Naive B cell (primary cell): Measurements from ENCODE around the gene CMTM3. TPM values are rescaled to one million over a fixed set of nuclear protein-coding genes. Genes with fewer than 3 reads are reported as not detected.
"Not testable (repeated sequence)": the region's sequence is repeated elsewhere in the genome, so short reads cannot be mapped to it uniquely, and the experiment has no call there.

Experiments
- ATAC-seq, 2 donors: fragments of 150-1000 bp; cut with Tn5 transposase; 2 replicates each; pipeline ENCODE4 v1.10.0; 2021; ENCODE audit warnings: low read depth in 2 of 2, mild to moderate bottlenecking in 2 of 2, moderate library complexity in 2 of 2
- DNase-seq: peaks from one replicate; pipeline ENCODE4 v3.0.0; 2022
- H3K27ac Mint-ChIP-seq, 6 donors: one replicate each; pipeline ENCODE4 v1.8.0; 2020 to 2022; ENCODE audit warnings: mild to moderate bottlenecking in 6 of 6, mixed read lengths in 6 of 6, moderate library complexity in 5 of 6, inconsistent platforms in 2 of 6
- H3K27me3 Mint-ChIP-seq, 3 donors: one replicate each; pipeline ENCODE4 v1.8.0; 2021 to 2022; ENCODE audit warnings: mixed read lengths in 3 of 3, mild to moderate bottlenecking in 1 of 3
- H3K36me3 Mint-ChIP-seq, 2 donors: one replicate each; pipeline ENCODE4 v1.8.0; 2020 to 2022; ENCODE audit warnings: mixed read lengths in 2 of 2, inconsistent platforms in 1 of 2, mild to moderate bottlenecking in 1 of 2
- H3K4me1 Mint-ChIP-seq, 3 donors: one replicate each; pipeline ENCODE4 v1.8.0; 2020 to 2022; ENCODE audit warnings: mixed read lengths in 3 of 3, inconsistent platforms in 1 of 3, mild to moderate bottlenecking in 1 of 3, moderate library complexity in 1 of 3
- H3K4me3 Mint-ChIP-seq, 8 donors: one replicate each; pipeline ENCODE4 v1.8.0; 2020 to 2022; ENCODE audit warnings: mild to moderate bottlenecking in 8 of 8, mixed read lengths in 8 of 8, moderate library complexity in 8 of 8, inconsistent platforms in 2 of 8
- H3K9me3 Mint-ChIP-seq, 7 donors: one replicate each; pipeline ENCODE4 v1.8.0; 2020 to 2022; ENCODE audit warnings: mixed read lengths in 7 of 7, mild to moderate bottlenecking in 5 of 7, inconsistent platforms in 2 of 7, moderate library complexity in 1 of 7
- polyA plus RNA-seq, 6 donors: library from polyadenylated mRNA; unstranded; fragments of 300-500 nt; fragmentation: Illumina TruSeq; gene quantifications; one replicate each; pipeline ENCODE4 v1.2.3, GENCODE V29; 2021; ENCODE audit warnings: low read depth in 6 of 6

The CMTM3 gene
- polyA plus RNA-seq, 6 donors from 2014 or later: 17.0 to 24.3 (median 19.1) TPM

DNA sequence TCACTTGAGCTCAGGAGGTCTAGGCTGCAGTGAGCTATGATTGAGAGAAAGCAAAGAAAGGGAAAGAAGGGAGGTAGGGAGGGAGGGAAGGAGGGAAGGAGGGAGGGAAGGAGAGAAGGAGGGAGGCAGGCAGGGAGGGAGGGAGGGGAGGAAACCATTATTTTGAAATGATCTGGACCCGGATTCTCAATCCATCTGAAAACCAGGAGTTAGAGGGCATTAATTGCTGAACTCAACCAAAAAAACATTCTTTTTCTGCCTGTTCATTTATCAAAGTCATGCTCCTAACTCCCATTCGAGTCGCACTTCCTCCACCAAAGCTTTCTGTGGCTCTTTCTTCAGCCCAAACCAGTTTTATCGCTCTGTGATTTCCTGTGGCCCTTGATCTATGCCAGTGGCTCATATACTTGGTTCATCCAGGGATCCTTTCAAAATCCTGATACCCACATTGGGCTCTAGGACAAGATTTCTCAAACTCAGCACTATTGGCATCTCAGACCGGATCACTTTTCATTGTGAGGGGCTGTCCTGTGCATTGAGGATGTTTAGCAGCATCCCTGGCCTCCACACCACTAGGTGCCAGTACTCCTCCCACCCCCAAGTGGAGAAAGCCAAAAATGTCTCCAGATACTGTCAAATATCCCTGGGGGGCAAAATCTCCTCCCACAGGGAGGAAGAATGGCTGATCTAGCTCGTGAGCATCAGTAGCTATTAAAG, 53.8 kb downstream of the CMTM3 start:
- H3K27ac Mint-ChIP-seq: no peak overlapping the region
- no peak overlapping the region for H3K4me3 Mint-ChIP-seq
- no peaks in the 10 kb centered on the region for H3K9me3 Mint-ChIP-seq
- DNase-seq (no peak), ATAC-seq (no peak)
- H3K36me3 Mint-ChIP-seq: no peaks in the 10 kb centered on the region
- no peaks in the 10 kb centered on the region for H3K4me1 Mint-ChIP-seq
- peaks cover 22 to 53% (median 42%) of the 10 kb centered on the region in 3 donors for H3K27me3 Mint-ChIP-seq

DNA sequence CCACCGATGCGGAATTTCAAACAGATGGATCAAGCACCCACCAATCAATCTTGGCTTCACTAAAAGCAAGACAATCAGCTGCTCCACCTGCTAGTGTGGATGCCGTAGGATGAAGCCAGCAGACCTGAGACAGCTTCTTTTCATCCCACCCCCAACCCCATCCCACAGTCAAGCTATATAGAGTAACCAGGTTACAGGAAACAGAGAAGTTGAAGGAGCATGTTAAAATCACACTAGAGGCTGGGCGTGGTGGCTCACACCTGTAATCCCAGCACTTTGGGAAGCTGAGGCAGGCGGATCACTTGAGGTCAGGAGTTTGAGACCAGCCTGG, 54.3 kb downstream of the CMTM3 start:
- no peaks in the 10 kb centered on the region for H3K4me1 Mint-ChIP-seq
- no peak overlapping the region for H3K27ac Mint-ChIP-seq
- ATAC-seq (no peak), DNase-seq (no peak)
- no peaks in the 10 kb centered on the region for H3K36me3 Mint-ChIP-seq
- H3K4me3 Mint-ChIP-seq: no peak overlapping the region
- peaks cover 22 to 52% (median 42%) of the 10 kb centered on the region in 3 donors for H3K27me3 Mint-ChIP-seq
- no peaks in the 10 kb centered on the region for H3K9me3 Mint-ChIP-seq

DNA sequence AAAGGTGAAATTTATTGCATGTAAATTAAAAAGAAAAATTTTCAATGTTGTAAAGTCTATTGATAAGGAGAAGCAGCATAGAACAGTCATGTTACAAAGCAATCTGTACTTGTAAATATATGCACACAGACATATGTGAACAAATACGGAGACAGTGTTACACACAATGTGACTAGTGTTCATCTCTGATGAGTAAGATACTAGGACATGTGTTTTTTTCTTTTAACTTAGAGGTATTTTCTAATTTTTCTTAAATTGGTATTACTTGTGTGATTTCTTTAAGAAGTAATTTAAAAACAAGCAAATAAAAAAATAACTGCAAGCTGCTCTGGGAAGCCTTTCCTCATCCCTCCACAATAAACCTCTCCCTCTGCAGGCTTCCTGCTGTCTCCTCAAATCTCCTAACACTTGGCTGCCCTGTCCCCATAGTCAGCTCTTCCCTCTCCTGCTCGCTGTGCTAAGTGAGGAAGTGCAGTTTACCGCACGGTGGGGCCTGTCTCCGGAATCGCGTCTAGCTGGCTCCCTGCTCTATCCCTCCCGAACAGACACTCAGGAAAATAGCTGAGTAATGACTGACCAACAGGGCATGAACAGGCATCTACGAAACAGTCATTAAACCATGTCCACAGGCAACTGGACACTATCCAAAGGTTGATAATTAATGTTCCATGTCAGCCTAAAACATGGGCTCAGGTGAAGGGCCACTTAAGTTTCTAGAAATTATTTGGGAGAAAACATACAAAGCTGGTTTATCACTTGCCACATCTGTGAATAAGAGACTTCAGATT, 56.1 kb downstream of the CMTM3 start:
- Mint-ChIP-seq H3K9me3 (no peaks in the 10 kb centered on the region), H3K27me3 (peaks cover 12 to 43% (median 32%) of the 10 kb centered on the region in 3 donors), H3K4me3 (no peak overlapping the region), H3K4me1 (no peaks in the 10 kb centered on the region), H3K27ac (peak overlapping the region in 2 of 6 donors; percentile 8 to 62), H3K36me3 (no peaks in the 10 kb centered on the region)
- no peak for DNase-seq
- ATAC-seq: no peak

DNA sequence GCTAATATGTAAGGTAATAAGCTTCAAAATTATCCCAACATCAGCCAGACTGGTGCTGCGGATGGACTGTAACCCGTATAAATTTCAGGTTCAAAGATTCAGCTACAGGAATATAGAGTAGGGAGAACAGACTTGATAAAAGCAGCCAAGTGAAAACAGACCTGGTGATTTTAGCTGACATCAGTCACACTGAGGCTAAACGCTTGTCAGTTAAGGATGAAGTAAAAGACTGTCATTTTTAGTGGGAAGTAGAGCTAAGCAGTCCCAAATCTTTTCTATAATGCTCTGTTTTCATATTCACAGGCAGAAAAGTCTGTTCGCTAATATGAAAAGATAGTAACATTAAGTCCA, 56.7 kb downstream of the CMTM3 start:
- Mint-ChIP-seq H3K4me3 (no peak overlapping the region), H3K27me3 (peaks cover 12 to 43% (median 32%) of the 10 kb centered on the region in 3 donors), H3K27ac (no peak overlapping the region), H3K36me3 (no peaks in the 10 kb centered on the region), H3K9me3 (no peaks in the 10 kb centered on the region), H3K4me1 (no peaks in the 10 kb centered on the region)
- no peak for DNase-seq
- ATAC-seq: no peak

DNA sequence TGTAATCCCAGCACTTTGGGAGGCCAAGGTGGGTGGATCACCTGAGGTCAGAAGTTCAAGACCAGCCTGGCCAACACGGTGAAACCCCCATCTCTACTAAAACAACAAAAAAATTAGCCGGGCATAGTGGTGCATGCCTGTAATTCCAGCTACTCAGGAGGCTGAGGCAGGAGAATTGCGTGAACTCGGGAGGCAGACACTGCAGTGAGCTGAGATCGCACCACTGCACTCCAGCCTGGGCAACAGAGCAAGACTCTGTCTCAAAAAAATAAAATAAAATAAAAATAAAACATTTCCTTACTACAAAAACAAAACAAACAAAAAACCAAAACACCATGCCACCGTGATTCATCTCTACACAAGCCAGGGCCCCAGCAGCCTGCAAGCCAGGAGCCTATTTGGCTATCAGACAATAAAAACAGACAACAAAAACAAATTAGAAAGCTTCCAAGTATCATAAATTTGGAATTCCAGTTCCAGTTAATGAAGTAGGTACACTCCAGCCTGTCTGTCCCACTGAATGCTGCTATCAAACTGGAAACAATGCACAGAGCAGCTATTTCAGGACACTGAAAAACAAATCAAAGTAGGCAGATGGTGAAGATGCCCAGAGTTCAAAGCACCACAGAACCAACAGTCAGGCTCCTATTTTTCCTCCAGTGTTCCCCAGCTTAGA, 57.3 kb downstream of the CMTM3 start:
- DNase-seq, H3K4me3 Mint-ChIP-seq, H3K9me3 Mint-ChIP-seq, H3K36me3 Mint-ChIP-seq, H3K4me1 Mint-ChIP-seq, H3K27ac Mint-ChIP-seq, ATAC-seq: not testable (repeated sequence)
- peaks cover 8 to 39% (median 26%) of the 10 kb centered on the region in 3 donors for H3K27me3 Mint-ChIP-seq

- H3K4me3 Mint-ChIP-seq: no peak overlapping the region
- H3K4me1 Mint-ChIP-seq: no peaks in the 10 kb centered on the region
- peak overlapping the region in 1 of 6 donors; percentile 23 for H3K27ac Mint-ChIP-seq
- ATAC-seq (no peak), DNase-seq (no peak)
- H3K9me3 Mint-ChIP-seq: no peaks in the 10 kb centered on the region
- H3K27me3 Mint-ChIP-seq: peaks cover 7 to 33% (median 22%) of the 10 kb centered on the region in 3 donors
- H3K36me3 Mint-ChIP-seq: no peaks in the 10 kb centered on the region
Observed at GRCh38 chr16:66662445-66663194, 58.1 kb downstream of the CMTM3 start.

Other genes starting within 250 kb of the CMTM3 start
- not detected for gene CDH5, start 238.0 kb upstream of the CMTM3 start, polyA plus RNA-seq
- not detected for gene BEAN1, start 177.4 kb upstream of the CMTM3 start, polyA plus RNA-seq
- 1 to 10 TPM; 1.8 to 5.9 (median 3.8) TPM for gene TK2, start 54.6 kb upstream of the CMTM3 start, polyA plus RNA-seq
- 100 to 1,000 TPM in 1 of 6 donors, 10 to 100 TPM in 5; 55.2 to 108 (median 67.7) TPM for gene CKLF, start 52.1 kb upstream of the CMTM3 start, polyA plus RNA-seq
- gene CMTM1, start 38.3 kb upstream of the CMTM3 start, polyA plus RNA-seq: under 1 TPM in 4 of 6 donors, not detected in 2; 0.49 to 0.97 (median 0.70) TPM
- 1 to 10 TPM in 3 of 6 donors, not detected in 3; 1.0 to 4.1 (median 2.7) TPM for gene CMTM2, start 25.2 kb upstream of the CMTM3 start, polyA plus RNA-seq
- gene CMTM4, start 92.0 kb downstream of the CMTM3 start, polyA plus RNA-seq: under 1 TPM in 1 of 6 donors, not detected in 5; 0.20 TPM
- 10 to 100 TPM; 10.5 to 33.8 (median 23.4) TPM for gene DYNC1LI2, start 146.9 kb downstream of the CMTM3 start, polyA plus RNA-seq
- gene TERB1, start 196.9 kb downstream of the CMTM3 start, polyA plus RNA-seq: not detected
- gene NAE1, start 226.3 kb downstream of the CMTM3 start, polyA plus RNA-seq: 10 to 100 TPM; 46.7 to 87.4 (median 54.6) TPM
- gene CA7, start 239.7 kb downstream of the CMTM3 start, polyA plus RNA-seq: not detected